ENCODE results near the gene SEMA4D.

DNA sequence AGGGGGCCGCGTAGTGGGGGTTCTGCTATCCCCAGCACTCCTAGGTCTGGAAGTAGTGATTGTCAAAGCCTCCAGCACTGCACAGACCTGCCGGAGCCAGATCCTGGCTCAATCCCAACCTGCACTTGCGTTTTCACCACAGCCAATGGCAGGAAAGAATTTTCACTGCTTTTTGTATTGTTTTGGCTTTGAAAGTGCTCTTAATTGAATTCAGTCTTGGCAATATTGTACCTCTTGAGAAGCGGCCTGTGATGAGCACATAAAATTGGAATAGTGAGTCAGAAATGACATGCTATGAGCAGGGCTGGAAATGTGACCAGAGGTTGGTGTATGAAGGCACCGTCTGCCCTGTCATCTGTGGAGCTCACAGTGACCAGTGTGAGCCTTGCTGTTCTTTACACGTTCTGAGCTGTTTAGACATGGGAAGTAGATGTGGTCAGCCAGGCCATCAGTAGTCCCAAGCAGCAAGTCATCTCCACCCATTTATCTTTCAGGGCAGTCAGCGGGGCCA lies 138.1 kb downstream of the SEMA4D start:
- TF ChIP-seq EZH2 (IDR thresholded peaks at IDR 0.05; ENCODE audit: borderline replicate concordance) (no peak), EZH2phosphoT487 (IDR thresholded peaks at IDR 0.05; ENCODE audit: low read depth, severe bottlenecking, unreplicated experiment) (no peak)
- TF ChIP-seq, protein P1, sequence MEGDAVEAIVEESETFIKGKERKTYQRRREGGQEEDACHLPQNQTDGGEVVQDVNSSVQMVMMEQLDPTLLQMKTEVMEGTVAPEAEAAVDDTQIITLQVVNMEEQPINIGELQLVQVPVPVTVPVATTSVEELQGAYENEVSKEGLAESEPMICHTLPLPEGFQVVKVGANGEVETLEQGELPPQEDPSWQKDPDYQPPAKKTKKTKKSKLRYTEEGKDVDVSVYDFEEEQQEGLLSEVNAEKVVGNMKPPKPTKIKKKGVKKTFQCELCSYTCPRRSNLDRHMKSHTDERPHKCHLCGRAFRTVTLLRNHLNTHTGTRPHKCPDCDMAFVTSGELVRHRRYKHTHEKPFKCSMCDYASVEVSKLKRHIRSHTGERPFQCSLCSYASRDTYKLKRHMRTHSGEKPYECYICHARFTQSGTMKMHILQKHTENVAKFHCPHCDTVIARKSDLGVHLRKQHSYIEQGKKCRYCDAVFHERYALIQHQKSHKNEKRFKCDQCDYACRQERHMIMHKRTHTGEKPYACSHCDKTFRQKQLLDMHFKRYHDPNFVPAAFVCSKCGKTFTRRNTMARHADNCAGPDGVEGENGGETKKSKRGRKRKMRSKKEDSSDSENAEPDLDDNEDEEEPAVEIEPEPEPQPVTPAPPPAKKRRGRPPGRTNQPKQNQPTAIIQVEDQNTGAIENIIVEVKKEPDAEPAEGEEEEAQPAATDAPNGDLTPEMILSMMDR (IDR thresholded peaks at IDR 0.05; ENCODE audit: poor library complexity): no peak
